Tongue (tissue), 2 donors: Measurements from ENCODE around the gene GRK6. TPM values are rescaled to one million over a fixed set of nuclear protein-coding genes. Genes with fewer than 3 reads are reported as not detected.
A peak's percentile ranks its signal among the peaks of the same experiment; 100 is the strongest.
"Not testable (repeated sequence)": the region's sequence is repeated elsewhere in the genome, so short reads cannot be mapped to it uniquely, and the experiment has no call there.

Experiments
- DNase-seq: peaks from one replicate; pipeline ENCODE4 v3.0.0-alpha.2; 2015
- total RNA-seq: library from RNA; depleted of rRNA; stranded (reverse); fragments of >200 nt; gene quantifications from one replicate; pipeline ENCODE4 v1.2.3, GENCODE V29; 2014

The GRK6 gene
- total RNA-seq, 1 donor from 2014 or later, result 19.9 TPM

DNA sequence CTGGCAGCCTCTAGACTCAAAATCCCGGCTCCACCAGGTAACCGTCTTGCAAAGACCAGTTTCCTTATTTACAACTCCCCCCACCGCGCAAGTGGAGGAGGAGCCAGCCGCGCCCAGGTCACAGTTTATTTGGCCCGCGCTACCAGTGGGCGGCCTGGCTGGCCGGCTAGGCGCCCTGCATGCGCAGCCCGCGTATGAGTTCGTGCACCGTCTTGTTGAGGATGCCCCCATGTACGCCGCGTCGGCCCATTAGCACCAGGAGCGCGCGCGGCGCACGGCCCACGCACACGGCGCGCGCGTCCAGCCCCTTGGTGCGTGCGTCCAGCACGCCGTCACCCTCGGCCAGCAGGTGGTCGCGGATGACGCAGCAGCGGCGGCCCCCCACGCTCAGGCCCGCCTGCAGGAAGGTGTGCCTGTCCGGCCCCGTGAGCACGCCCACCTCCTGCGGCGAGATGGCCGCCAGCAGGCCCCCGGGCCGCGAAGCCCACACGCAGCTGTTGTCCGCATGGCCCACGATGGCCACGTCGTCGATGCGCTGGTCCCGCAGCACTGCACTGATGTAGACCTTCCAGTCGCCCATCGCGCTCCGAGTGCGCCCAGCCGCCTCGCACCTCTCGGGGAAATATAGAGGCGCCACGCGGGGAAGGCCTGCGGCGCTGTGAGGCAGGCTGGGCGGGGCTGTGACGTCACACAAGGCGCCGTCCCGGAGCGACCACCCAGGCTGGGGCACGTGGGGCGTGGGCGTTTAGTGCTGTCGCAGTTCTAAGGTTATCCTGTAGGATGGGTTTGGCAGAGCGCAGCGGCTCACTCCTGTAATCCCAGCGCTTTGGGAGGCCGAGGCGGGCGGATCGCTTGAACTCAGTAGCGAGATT lies 26.2 kb upstream of the GRK6 start, which contains the start of gene PFN3:
TSS of gene PFN3 (minus strand) at position 665 of the 872 bp plus-strand sequence. CDS start at position 580, 85 bp downstream.
- DNase-seq, result peak; percentile 68

DNA sequence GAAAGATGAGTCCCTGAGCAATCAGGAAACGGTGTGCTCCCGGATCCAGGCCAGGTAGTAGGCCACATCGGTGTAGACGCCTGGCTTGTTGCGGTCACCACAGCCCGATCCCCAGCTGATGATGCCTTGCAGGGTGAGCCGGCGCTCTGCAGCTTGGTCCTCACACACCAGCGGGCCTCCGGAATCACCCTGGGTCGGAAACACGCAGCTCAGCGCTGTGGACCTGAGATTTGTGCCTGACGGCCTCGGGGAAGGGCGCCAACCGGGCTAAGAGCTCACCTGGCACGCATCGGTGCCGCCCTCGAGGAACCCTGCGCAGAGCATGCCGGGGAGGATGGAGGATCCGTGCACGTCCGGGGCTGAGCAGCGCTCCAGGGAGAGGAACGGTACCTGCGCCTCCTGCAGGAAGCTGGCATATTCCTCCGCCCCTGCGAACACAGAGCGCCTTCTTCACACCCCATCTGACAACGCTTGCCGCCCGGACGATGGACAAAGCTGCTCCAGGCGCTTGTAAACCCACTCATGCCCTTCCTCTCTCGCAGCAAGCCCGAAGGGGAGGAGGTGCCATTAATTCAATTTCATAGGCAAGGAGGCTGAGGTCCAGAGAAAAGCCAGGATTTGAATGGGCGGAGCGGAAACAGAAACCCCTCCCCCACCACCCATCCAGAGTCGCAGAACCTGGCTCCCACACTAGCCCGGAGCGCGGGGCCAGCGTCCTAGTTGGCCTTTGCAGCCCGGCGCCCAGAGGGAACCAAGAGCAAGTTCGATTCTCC lies 24.0 kb upstream of the GRK6 start:
- peak; percentile 65 for DNase-seq

DNA sequence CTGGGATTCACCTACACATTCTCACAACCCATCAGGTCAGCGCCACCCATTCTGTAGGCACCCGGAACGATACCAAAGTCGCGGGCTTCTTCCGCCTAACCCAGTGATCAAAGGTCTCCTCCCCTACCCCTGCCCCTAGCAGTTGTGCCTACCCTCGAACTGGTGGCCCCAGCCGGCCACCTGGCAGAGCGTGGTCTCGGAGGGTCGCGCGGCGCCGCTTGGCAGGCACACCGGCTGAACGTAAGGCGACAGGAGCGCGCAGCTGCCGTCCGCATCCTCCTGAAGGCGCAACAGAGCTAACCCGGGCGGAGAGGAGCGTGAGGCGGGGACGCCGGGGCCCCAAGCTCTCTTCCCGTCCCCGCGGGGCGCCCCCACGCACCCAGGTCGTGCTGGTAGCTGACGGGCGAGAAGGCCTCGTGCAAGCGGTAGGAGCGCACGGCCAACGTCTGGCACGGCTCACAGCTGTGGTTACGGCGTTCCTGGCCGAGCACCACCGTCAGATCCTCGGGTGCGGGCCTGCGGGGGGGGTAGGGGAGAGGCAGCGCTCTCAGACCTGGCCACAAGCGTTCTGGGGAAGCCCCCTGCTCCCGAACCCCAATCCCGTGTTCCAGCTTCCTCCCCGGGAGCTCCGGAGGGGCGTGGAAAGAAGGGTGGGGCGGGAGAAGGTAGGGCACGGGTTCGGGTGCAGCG lies 23.2 kb upstream of the GRK6 start:
- DNase-seq, result no peak

GRCh38 chr5:177403792-177404640 lies 22.5 kb upstream of the GRK6 start:
- DNase-seq, result peak; percentile 85

DNA sequence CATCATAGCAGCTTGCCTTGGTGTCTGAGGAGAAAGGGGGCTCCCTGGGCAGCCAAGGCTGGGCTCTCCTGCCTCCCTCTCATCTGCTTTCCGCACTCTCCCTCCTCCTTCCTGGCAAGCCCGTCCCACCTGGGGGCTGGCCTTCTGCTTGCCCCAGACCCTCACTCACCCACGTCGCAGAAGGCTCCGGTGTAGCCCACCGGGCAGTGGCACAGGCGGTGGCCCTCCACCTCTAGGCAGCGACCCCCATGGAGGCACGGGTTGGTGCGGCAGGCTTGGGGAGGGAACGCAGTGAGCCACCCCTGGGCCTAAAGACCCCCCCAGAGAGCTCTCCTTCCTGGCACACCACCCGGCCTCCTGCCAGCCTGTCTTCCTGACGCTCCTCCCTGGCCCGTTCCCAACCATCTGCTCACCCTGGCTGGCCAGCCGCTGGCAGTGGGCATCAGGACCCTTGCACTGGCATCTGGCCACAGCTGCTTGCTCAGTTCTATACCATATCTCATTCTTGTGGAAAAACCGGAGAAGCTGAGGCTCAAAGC lies 21.8 kb upstream of the GRK6 start:
- DNase-seq, result peak; percentile 73

- DNase-seq, result no peak
These were observed 21.2 kb upstream of the GRK6 start for GRCh38 chr5:177405312-177405711.

- DNase-seq, result no peak
These were observed 20.7 kb upstream of the GRK6 start for GRCh38 chr5:177405805-177406204.

- no peak for DNase-seq
These were observed 17.3 kb upstream of the GRK6 start, which contains the start of gene F12 for GRCh38 chr5:177409043-177409801. Gene F12 (minus strand): TSS chr5:177409564. CDS start chr5:177409527, 37 bp downstream.

GRCh38 chr5:177410575-177410974 lies 15.9 kb upstream of the GRK6 start:
- DNase-seq, result no peak

GRCh38 chr5:177412603-177413233 lies 13.8 kb upstream of the GRK6 start:
- DNase-seq, result no peak

- no peak for DNase-seq
These were observed 12.0 kb upstream of the GRK6 start for GRCh38 chr5:177414481-177414880.

DNA sequence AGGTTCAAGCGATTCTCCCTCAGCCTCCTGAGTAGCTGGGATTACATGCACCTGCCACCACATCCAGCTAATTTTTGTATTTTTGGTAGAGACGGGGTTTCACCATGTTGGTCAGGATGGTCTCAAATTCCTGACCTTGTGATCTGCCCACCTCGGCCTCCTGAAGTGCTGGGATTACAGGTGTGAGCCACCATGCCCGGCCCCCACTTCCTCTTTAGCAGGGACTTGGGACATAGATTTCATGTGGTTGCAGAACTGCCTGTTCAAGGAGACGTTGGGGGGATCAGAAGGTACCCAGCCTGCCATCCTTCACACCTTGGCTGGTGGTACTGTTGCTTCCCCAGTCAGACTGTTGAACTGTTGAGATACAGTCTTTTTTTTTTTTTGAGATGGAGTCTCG lies 9.4 kb upstream of the GRK6 start:
- DNase-seq, result not testable (repeated sequence)

GRCh38 chr5:177419046-177419445 lies 7.4 kb upstream of the GRK6 start:
- DNase-seq, result no peak

- not testable (repeated sequence) for DNase-seq
These were observed 6.0 kb upstream of the GRK6 start for GRCh38 chr5:177420472-177420871.

- no peak for DNase-seq
These were observed 5.2 kb upstream of the GRK6 start for GRCh38 chr5:177421062-177421798.

GRCh38 chr5:177423671-177424070 lies 2.8 kb upstream of the GRK6 start:
- DNase-seq, result no peak

- no peak for DNase-seq
These were observed 1.2 kb upstream of the GRK6 start for GRCh38 chr5:177425196-177425800.

DNA sequence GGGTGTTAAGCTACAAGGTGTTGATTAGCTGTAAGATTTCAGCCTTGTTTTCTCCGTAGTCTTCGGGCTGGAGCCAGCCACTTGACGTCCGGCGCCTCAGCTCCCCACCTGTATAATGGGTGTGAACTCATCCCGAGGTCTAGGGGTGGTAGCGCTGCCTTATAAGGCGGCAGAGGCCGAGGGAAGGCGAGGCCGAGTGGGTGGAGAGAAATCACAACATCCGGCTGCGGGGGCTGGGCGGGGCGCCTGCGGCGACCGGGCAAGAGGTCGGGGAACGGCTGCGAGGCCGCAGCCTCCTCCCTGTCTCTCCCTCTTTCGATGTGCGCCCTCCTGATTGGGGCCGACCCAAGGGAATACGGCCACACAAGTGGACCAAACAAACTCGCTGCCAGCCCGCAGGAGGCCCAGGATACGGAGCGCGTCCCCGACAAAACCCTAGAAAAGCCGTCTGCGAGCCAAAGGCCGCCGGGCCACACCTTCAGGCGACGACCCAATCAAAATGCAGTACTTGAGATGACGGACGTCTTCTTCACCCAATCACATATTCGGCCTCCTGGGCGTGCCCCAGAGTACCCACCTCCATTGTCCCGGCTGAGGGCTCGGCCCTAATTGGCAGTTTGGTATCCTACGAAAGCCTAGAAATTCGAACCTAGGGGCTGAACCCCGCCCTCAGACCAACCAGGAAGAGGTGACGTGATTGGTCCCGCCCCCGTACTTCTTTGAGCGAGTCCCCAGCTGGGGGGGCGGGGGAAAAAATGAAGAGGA lies 493 bp upstream of the GRK6 start:
- peak; percentile 100 for DNase-seq
